ENCODE data around the gene NCMAP.
"Not testable (repeated sequence)": the region's sequence is repeated elsewhere in the genome, so short reads cannot be mapped to it uniquely, and the experiment has no call there.

NCMAP gene, protein sequence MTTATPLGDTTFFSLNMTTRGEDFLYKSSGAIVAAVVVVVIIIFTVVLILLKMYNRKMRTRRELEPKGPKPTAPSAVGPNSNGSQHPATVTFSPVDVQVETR

GRCh38 chr1:24555591-24556413, at the start of gene NCMAP:
TSS of gene NCMAP (plus strand) at chr1:24556087. CDS start at chr1:24595431, 39,344 bp downstream.
- peaks cover 6% of the 10 kb centered on the region for H3K4me1 Mint-ChIP-seq
- H3K27ac Mint-ChIP-seq = no peak within 1 kb of the TSS
- H3K4me3 Mint-ChIP-seq = peak within 1 kb of the TSS; percentile 55
- ATAC-seq (peak; percentile 65), DNase-seq (ENCODE audit: low spot score in 2 of 2) (peak in 1 of 2 donors; percentile 9)
- no peaks in the 10 kb centered on the region for H3K36me3 Mint-ChIP-seq
- H3K9me3 Mint-ChIP-seq = no peaks in the 10 kb centered on the region

- Mint-ChIP-seq H3K27ac (peak overlapping the region; percentile 56), H3K4me3 (peak overlapping the region; percentile 90), H3K4me1 (peaks cover 62% of the 10 kb centered on the region), H3K9me3 (no peaks in the 10 kb centered on the region), H3K36me3 (peaks cover 6% of the 10 kb centered on the region)
- ATAC-seq (no peak), DNase-seq (ENCODE audit: low spot score in 2 of 2) (no peak)
These were observed 49.1 kb upstream of the NCMAP start for GRCh38 chr1:24506691-24507381.

DNA sequence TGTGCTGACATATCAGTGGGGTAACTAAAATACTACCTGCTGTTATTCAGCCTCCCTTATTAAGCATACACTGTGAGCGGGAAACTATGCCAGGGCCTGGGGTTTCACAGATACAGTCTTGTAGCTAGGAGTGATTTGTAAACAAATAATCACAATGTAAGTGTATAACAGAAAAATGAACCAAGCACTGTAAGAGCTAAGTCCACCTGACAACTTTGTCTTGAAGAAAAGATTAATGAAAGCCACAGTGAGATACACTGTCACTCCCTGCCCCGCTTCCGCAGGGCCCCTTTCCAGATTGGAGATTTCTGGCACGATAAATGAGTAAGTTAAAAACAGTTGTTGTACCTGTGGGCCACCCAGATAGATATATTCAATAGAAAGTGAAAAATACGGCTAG, 48.5 kb upstream of the NCMAP start:
- H3K4me1 Mint-ChIP-seq = peaks cover 59% of the 10 kb centered on the region
- H3K9me3 Mint-ChIP-seq = no peaks in the 10 kb centered on the region
- ATAC-seq (no peak), DNase-seq (ENCODE audit: low spot score in 2 of 2) (no peak)
- peak overlapping the region; percentile 90 for H3K4me3 Mint-ChIP-seq
- peak overlapping the region; percentile 56 for H3K27ac Mint-ChIP-seq
- peaks cover 6% of the 10 kb centered on the region for H3K36me3 Mint-ChIP-seq

GRCh38 chr1:24508911-24509310, 47.0 kb upstream of the NCMAP start:
- Mint-ChIP-seq H3K4me3 (no peak overlapping the region), H3K4me1 (peaks cover 52% of the 10 kb centered on the region), H3K9me3 (no peaks in the 10 kb centered on the region), H3K36me3 (no peaks in the 10 kb centered on the region), H3K27ac (no peak overlapping the region)
- no peak for ATAC-seq
- no peak for DNase-seq (ENCODE audit: low spot score in 2 of 2)

- Mint-ChIP-seq H3K9me3 (no peaks in the 10 kb centered on the region), H3K4me1 (peaks cover 21% of the 10 kb centered on the region), H3K27ac (no peak overlapping the region), H3K36me3 (peaks cover 6% of the 10 kb centered on the region), H3K4me3 (no peak overlapping the region)
- ATAC-seq (no peak), DNase-seq (ENCODE audit: low spot score in 2 of 2) (no peak)
These were observed 42.2 kb upstream of the NCMAP start for GRCh38 chr1:24513706-24514105.

DNA sequence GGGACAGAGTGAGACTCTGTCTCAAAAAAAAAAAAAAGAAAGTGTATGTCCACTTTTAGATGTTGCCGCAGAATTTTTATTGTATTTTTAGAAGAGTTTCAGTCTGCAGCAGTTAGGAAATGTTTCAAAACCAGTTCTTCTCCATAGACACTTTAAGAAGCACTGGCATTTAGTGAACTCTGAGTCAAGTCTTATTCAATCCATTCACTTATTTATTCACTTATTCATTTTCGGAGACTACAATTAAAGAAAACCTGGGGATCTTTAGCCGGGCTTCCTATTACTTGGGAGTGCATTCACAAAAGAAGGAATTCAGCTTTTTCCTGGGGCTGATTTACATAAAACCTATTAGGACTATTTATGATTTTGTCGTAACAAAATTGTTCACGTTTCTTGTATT, 40.9 kb upstream of the NCMAP start:
- Mint-ChIP-seq H3K4me3 (no peak overlapping the region), H3K9me3 (no peaks in the 10 kb centered on the region), H3K4me1 (peaks cover 21% of the 10 kb centered on the region), H3K36me3 (peaks cover 6% of the 10 kb centered on the region), H3K27ac (no peak overlapping the region)
- DNase-seq (ENCODE audit: low spot score in 2 of 2) (no peak), ATAC-seq (no peak)

GRCh38 chr1:24515671-24516209, 40.1 kb upstream of the NCMAP start:
- not testable (repeated sequence) for H3K27ac Mint-ChIP-seq; H3K4me3 Mint-ChIP-seq; H3K9me3 Mint-ChIP-seq; DNase-seq (ENCODE audit: low spot score in 2 of 2); ATAC-seq; H3K36me3 Mint-ChIP-seq
- H3K4me1 Mint-ChIP-seq = peaks cover 14% of the 10 kb centered on the region

GRCh38 chr1:24516506-24516905, 39.4 kb upstream of the NCMAP start:
- Mint-ChIP-seq H3K4me3 (no peak overlapping the region), H3K4me1 (peaks cover 11% of the 10 kb centered on the region), H3K36me3 (peaks cover 6% of the 10 kb centered on the region), H3K9me3 (no peaks in the 10 kb centered on the region), H3K27ac (no peak overlapping the region)
- ATAC-seq (no peak), DNase-seq (ENCODE audit: low spot score in 2 of 2) (no peak)

DNA sequence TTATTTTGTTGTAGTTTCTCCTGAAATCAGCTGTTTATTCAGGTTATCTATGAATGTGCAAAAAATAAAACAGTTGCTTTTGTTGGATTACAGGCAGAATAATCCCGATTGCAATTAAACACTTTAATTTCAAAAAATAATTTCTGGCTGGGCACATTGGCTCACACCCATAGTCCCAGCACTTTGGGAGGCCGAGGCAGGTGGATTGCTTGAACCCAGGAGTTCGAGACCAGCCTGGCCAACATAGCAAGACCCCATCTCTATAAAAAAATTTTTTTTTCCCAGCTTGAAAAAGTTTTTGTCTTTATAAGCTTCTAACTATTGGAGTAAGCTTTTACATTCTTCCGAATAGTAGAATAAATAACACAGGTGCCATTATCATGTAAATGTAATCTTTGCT, 38.0 kb upstream of the NCMAP start:
- Mint-ChIP-seq H3K4me1 (peaks cover 6% of the 10 kb centered on the region), H3K4me3 (no peak overlapping the region), H3K27ac (no peak overlapping the region), H3K36me3 (peaks cover 6% of the 10 kb centered on the region), H3K9me3 (no peaks in the 10 kb centered on the region)
- DNase-seq (ENCODE audit: low spot score in 2 of 2) (no peak), ATAC-seq (no peak)

- not testable (repeated sequence) for ATAC-seq, H3K27ac Mint-ChIP-seq
These were observed 35.6 kb upstream of the NCMAP start for GRCh38 chr1:24520282-24520681.

DNA sequence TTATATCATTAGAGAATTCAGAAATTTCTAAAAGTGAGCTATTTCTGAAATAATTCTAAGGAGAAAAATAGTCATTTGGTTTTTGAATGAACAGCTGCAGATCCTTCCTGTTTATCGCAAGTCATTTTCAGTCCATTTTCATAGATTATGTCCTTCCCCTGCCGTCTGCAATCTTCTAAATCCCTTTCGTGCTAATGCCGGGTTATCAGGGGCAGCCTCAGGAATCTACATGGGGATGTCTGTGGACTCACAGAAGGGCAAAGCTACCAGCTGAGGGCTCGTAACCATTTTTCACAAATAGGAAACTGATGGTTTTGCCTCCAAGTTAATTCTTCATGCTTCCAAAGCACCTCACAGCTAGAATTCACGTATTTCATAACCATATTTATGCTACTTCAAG, 30.3 kb upstream of the NCMAP start:
- no peak for DNase-seq (ENCODE audit: low spot score in 2 of 2)
- peaks cover 9% of the 10 kb centered on the region for H3K36me3 Mint-ChIP-seq
- no peak for ATAC-seq
- no peak overlapping the region for H3K4me3 Mint-ChIP-seq
- no peaks in the 10 kb centered on the region for H3K9me3 Mint-ChIP-seq
- no peak overlapping the region for H3K27ac Mint-ChIP-seq
- H3K4me1 Mint-ChIP-seq = peaks cover 6% of the 10 kb centered on the region

More at GRCh38 chr1:24520282-24520681, 35.6 kb upstream of the NCMAP start:
- not testable (repeated sequence) for H3K4me3 Mint-ChIP-seq; H3K9me3 Mint-ChIP-seq; H3K4me1 Mint-ChIP-seq; DNase-seq (ENCODE audit: low spot score in 2 of 2)
- H3K36me3 Mint-ChIP-seq = peaks cover 15% of the 10 kb centered on the region

GRCh38 chr1:24526045-24526444, 29.8 kb upstream of the NCMAP start:
- no peak for ATAC-seq
- H3K27ac Mint-ChIP-seq = no peak overlapping the region
- H3K9me3 Mint-ChIP-seq = no peaks in the 10 kb centered on the region
- H3K36me3 Mint-ChIP-seq = peaks cover 9% of the 10 kb centered on the region
- peaks cover 6% of the 10 kb centered on the region for H3K4me1 Mint-ChIP-seq
- H3K4me3 Mint-ChIP-seq = no peak overlapping the region
- DNase-seq (ENCODE audit: low spot score in 2 of 2) = no peak

- ATAC-seq (peak; percentile 59), DNase-seq (ENCODE audit: low spot score in 2 of 2) (no peak)
- Mint-ChIP-seq H3K4me1 (peaks cover 6% of the 10 kb centered on the region), H3K36me3 (peaks cover 14% of the 10 kb centered on the region), H3K4me3 (no peak overlapping the region), H3K27ac (peak overlapping the region; percentile 29), H3K9me3 (no peaks in the 10 kb centered on the region)
These were observed 28.8 kb upstream of the NCMAP start for GRCh38 chr1:24526940-24527542.

DNA sequence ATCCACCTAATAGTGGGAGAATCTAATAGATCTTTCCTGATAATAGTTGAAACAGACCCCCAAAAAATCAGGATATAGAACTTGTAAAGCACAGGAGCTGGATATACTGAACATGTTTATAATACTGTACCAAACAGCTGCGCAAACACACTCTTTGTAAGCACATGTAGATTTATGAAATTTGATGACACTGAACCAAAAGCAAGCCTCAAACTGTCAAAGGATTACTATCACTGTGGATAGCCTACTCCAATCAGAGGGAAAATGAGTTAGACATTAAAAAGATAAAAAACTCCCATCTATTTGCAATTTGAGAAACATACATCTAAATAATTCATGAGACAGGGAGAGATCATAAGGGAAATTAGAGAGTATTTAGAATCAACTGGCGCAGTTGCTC, 27.1 kb upstream of the NCMAP start:
- H3K27ac Mint-ChIP-seq = peak overlapping the region; percentile 9
- peaks cover 27% of the 10 kb centered on the region for H3K36me3 Mint-ChIP-seq
- no peaks in the 10 kb centered on the region for H3K9me3 Mint-ChIP-seq
- peaks cover 7% of the 10 kb centered on the region for H3K4me1 Mint-ChIP-seq
- DNase-seq (ENCODE audit: low spot score in 2 of 2) (no peak), ATAC-seq (no peak)
- H3K4me3 Mint-ChIP-seq = no peak overlapping the region

- not testable (repeated sequence) for H3K4me3 Mint-ChIP-seq; H3K9me3 Mint-ChIP-seq; ATAC-seq; DNase-seq (ENCODE audit: low spot score in 2 of 2)
- H3K4me1 Mint-ChIP-seq = peaks cover 13% of the 10 kb centered on the region
- H3K27ac Mint-ChIP-seq = peak overlapping the region; percentile 9
- peaks cover 26% of the 10 kb centered on the region for H3K36me3 Mint-ChIP-seq
These were observed 26.6 kb upstream of the NCMAP start for GRCh38 chr1:24529292-24529691.
